Measurements from ENCODE around the gene MCTP1. TPM values are rescaled to one million over a fixed set of nuclear protein-coding genes. Genes with fewer than 3 reads are reported as not detected.

The MCTP1 gene
- total and polyA plus RNA-seq, 9 of the 15 experiments (the other 6 are each of a cell fraction or from before 2014, with no cell fraction given) = 0.04 to 0.93 (median 0.06) TPM; not detected in 4

- no peak for TF ChIP-seq TFE3 (CRISPR knock-in tag; IDR thresholded peaks at IDR 0.05)
- TF ChIP-seq ZNF408 (CRISPR knock-in tag; IDR thresholded peaks at IDR 0.05; ENCODE audit: low read depth) = no peak
- no peak for TF ChIP-seq TOE1 (IDR thresholded peaks at IDR 0.05; ENCODE audit: borderline replicate concordance)
- no peak for TF ChIP-seq TOE1 (CRISPR knock-in tag; IDR thresholded peaks at IDR 0.05; ENCODE audit: borderline replicate concordance, low read depth)
- TF ChIP-seq ETS2 (tag; IDR thresholded peaks at IDR 0.05; ENCODE audit: borderline replicate concordance, poor library complexity, severe bottlenecking) = no peak
- no peak for TF ChIP-seq ZMIZ1 (IDR thresholded peaks at IDR 0.05; ENCODE audit: low read depth in 2 of 2, low read length in 2 of 2)
- no peak for TF ChIP-seq PHF21A (IDR thresholded peaks at IDR 0.05; ENCODE audit: borderline replicate concordance, low read depth)
- TF ChIP-seq PHB2 (IDR thresholded peaks at IDR 0.05; ENCODE audit: low read depth) = no peak
Measured at GRCh38 chr5:94661086-94661485, 623.8 kb downstream of the MCTP1 start (continued).
